Activated CD8-positive, alpha-beta memory T cell treated with anti-CD3 and anti-CD28 coated beads, Interleukin-2, amount 50 U/mL, for 24 hours (primary cell): Measurements from ENCODE around the gene GPC2.

ENCODE experiments used
- DNase-seq: peaks from one replicate; pipeline ENCODE4 v3.0.0-alpha.2; 2020; ENCODE audit errors: extremely low read depth

The GPC2 gene

DNA sequence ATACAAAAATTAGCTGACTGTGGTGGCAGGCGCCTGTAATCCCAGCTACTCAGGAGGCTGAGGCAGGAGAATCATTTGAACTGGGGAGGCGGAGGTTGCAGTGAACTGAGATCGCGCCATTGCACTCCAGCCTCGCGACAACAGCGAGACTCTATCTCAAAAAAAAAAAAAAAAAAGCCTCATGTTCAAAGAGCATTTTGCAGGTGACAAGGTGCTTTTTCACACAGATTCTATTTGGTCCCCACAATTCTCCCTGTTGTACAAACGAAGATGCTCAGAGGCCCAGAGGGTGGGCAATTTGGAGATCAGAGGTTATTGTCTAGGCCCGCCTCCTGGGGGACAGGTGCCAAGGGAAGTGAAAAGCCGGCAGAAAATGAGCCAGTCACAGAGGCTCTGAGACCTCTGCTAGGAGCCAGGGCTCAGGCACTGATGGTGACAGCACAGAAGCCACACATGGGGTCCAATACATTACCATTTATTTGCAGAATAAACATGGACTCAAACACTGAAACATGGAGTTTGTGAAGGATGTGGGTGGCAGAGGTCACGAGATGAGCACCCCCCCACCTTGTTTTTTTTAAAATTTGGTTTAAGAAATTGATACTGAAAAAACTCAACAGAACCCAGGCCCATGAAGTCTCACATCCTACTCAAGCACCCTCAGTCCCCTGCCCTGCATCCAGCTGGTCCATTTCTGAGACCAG is 7.9 kb downstream of the GPC2 start:
- DNase-seq, result no peak

DNA sequence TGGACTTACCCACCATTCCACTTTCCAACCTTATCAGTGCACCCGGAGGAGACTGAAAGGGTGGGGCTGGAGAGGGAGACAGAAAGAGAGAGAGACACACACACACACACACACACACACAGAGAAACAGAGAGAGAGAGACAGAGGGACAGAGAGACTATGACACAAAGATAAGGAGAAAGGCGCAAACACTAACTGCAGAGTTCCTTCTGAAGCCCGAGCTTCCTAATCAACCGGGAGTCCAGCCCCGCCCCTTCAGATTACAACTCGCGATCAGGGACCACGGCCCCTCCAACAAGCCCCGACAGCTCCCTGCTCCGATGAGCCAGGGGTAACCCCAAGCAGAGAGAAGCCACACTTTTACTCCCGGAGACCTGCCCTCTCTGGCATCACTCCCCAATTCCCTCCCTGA is 9.3 kb downstream of the GPC2 start:
- DNase-seq, result no peak

DNA sequence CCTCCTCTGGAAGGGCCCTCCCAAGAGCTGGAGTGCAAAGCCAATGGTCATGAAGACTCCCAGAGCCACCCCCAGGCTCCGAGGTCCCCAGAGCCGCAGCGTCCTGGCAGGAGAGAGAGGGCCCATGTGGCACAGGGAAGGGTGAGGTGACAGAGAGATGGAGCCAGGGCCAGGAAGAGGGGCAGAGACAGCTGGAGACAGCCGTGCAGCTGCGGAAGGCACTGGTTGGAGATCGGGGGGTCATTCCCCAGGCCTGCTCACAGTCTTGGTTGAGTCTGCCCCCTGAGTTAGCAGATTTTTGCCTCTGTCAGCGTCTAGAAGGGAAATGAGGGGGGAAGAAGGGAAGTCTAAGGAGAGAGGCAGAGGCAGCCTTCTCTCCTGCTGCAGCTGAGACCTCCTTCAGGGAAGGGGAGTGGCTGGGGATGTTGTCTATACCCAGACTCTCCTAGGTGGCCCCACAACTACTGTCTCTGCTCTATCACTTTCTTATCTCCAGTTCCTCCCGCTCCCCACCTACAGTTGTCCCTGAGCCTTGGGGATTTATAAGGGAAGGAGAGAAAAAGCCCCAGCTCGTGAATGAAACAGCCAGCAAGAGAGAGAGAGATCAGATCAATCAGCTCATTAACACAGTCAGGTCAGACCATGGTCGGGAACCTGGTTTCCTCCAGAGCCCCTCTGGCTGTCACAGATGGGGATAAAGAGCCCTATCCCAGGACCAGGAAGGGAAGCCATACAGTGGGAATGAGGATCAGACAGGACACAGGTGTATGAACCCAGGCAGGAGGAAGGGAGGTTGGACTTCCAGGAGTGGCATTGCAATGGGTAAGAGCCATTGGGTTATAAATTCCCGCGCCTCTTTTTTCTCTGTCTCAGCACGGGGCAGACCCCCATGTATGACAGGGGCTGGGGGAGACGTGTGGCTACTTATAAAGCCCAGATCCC is 9.9 kb downstream of the GPC2 start:
- no peak for DNase-seq

DNA sequence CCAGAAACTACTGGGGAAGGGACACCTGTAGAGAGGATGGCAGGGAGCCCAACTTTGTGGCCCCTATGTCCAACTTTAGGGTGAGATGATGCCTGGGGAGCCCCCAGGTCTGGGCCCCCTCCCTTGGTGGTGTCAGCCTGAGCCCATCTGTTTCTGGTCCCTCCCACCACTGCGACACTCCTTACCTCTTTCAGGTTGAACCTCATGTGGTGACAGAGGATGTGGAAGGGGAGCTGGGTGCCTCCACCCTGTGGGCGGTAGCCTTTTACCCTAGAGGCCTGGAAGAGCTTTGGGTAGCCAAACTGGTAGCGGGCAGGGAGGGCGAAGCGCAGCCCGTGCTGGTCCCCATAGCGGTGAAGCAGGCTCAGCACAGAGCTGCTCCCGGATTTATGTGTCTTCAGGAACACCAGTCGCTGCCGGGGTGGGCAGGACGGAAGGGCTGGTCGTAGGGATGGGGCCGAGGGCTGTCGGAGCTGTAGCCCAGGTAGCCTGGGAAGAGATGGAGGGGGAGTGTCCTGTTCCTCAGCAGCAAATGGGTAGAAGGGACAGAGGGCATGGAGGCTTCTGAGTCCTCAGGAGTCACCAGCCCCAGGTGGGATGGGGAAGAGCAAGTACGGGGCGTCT is 10.8 kb downstream of the GPC2 start:
- DNase-seq, result no peak

DNA sequence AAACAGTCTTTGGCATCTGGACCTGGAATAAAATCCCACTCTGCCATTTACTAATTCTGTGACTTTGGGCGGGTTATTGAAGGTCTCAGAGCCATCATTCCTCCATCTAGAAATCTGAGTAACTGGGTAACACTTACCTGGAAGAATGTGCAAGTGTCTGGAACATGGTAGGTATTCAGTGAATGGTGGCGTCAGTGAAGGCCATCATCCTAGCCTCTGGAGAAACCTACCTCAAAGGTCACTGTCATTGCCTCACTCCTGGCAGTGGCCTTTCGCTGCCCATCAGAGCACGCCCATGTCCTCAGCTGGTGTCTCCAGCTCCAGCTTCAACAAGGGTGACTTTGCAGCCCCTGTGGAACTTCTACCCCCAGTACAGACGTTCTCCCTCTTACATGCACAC is 13.3 kb downstream of the GPC2 start:
- no peak for DNase-seq

DNA sequence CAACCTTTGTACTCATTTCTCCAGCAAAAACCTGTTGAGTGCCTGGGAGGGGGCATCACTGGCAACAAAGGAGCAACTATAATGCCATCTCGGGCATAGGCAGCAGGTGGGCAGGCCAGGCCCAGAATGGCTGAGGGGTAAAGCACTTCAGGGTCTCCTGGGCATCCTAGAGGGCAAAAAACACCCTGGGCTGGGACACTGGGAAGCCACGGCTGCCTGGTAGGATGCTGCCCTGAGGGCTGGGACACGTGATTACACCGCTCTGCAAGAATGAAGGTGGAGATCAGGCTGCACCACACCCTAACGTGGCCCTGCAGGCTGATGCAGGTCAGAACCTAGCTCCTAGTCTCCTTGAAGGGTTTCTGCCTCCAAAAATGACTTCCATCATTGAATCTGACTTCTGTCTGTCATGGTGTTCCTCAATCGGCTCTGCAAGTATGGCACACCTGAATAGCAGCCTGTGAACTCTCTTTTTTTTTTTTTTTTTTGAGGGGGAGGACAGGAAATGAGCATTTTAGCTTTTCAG is 14.1 kb downstream of the GPC2 start:
- DNase-seq, result no peak

DNA sequence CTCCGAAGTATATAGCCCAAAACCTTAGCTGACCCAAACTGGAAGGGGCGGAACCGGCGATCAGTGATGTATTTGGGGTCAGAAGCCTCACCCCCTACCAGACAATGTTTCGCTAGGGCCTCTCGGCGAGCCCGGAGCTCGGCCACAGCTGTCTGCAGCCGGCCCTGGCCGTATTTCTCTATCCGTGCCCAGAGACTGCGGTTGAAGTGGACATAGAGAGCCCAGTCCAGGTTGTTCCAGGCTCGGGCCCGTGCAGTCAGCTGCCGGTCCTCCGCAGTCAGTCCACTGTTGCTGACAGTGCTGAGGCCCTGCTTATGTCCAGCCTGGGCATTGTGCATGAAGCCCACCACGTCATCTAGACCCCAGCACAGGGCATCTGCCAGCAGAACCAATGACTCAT is 17.1 kb downstream of the GPC2 start:
- no peak for DNase-seq

DNA sequence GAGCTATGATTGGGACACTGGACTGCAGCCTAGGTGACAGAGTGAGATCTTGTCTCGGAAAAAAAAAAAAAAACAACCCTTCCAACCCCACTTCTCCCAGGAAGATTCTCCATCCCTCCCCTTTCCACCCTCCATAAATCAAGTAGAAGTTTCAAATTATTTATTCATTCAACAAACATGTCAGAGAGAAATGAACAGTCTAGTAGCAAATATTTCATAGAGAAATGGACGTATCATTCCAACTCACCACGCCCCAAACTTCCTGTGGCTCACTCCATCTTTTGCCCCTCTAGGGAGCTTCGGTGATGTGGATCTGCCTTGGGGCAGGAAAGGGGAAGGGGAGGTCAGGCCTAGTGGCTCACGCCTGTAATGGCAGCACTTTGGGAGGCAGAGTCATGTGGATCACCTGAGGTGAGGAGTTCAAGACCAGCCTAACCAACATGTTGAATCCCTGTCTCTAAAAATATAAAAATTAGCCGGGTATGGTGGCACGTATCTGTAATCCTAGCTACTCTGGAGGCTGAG is 18.0 kb downstream of the GPC2 start:
- DNase-seq, result no peak

DNA sequence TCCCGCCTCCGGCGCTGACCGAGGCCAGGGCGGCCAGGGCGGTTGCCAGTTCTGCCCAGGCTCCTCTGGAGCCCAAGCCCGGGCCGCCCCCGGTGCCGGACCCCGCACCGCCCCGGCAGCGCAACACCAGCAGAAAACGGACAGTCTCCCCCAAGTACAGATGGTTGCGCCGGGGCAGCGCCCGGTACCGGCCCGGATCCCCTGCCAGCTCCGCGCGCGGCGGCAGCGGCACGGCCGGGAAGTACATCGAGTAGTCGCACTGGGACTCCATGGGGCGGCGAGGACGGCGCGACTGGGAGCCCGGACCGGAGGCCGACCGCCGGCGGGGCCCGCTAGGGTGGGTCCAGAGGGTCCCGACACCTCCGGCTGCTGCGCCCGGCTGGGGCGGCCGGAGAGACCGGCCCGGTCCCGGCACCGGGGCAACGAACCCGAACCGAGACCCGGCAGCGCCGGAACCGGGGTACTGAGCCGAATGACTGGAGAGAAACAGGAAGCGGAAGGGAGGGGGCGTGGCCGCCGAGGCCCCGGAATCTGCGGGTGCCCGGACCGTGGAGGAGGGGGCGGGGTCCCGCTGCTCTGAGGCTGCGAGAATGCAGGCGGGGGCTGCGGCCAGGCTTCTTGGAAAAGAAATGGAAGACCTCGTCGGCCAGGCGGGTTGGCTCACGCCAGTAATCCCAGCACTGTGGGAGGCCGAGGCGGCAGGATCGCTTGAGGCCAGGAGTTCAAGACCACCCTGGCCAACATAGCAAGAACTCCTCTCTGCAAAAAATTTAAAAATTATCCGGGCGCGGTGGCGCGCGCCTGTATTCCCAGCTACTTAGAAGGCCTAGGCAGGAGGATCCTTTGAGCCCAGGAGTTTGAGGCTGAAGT is 18.7 kb downstream of the GPC2 start, which contains the start of gene TRAPPC14:
TSS of gene TRAPPC14 (minus strand) at position 495 of the 870 bp plus-strand sequence. CDS start at position 271, 224 bp downstream.
- DNase-seq, result peak; percentile 78

DNA sequence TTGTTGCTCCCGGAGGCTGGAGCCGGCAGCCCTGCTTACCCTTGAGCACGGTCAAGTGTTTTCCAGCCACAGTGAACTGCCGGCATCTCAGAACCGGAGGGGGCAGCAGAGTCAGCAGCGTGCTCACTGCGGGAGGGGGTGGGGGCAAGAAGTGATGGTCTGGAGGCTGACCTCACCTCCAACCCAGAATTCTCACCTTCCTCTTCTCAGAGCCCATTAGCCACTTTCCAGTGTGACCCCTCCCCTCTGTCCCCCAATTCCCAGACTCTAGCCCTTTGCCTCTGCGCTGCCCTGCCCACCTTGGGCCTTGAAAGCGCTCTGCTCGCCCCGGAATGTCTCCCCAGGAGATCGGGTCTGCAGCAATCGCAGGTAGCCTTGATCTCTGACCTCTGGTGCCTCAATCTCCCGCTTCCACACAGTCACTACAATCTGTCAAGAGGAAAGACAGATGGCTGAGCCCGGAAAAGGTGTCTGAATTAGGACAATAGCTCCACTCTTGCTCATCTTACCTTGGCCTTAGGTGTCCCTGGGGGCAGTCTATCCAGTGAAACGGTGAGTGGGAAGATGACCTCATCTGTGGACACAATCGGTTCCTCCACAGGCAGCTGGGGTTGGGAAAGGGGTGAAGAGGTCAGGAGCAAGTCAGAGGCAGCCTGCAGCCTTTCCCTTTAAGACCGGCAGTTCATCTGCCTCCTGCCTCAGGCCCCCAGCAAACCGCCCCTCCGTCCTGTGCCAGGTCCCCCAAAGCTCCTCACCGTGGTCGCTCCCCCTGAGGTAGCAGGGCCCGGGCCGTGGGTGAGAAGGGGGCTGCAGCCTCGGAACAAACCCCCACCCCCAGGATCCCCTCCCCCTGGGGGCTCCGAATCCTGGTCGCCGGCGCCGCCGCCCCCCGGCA is 19.6 kb downstream of the GPC2 start:
- DNase-seq, result no peak

DNA sequence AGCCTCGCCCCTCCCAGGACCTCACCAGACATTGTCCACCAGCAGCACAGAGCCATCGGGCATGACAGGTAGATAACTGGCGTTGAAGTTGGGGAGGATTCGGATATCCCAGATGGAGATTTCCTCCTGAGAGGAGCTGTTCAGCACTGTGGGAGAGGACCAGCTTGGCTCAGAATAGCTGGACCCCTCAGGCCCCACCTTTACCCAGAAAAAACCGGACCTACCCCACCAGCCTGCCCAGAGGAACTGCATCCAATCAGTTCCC is 20.2 kb downstream of the GPC2 start:
- DNase-seq, result no peak

DNA sequence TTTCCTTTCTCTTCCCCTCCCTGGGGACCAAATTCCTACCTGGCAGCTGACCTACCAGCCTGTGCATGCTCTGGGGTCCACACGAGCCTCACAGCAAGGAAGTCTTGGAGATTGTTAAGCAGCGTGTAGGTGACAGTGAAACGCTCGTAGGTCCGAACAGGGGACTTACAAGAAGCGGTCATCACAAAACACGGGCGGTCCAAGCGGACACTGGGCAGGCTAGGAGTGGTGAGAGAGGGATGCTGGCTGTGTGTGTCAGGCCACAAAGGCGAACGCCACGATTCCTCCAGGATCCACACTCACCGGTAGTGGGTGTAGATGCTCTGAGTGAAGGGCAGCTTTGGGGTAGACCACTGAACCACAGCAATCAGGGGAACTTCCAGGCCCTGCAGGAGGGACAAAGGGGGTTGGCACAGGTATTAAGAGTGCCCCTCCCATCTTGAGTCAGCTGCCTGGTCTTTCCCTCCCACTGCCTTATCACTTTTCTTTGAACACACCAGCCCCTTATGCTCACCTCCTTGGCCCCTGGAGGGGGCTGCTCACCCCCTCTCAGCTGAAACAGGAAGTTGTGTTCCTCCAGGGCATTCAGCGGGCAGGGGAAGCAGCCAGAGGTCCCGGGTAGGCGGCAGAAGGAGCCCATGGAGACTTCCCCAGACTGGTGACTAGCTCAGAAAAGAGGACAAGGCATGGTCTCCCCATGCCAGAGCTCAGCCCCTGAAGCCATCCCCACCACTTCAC is 20.7 kb downstream of the GPC2 start:
- no peak for DNase-seq

DNA sequence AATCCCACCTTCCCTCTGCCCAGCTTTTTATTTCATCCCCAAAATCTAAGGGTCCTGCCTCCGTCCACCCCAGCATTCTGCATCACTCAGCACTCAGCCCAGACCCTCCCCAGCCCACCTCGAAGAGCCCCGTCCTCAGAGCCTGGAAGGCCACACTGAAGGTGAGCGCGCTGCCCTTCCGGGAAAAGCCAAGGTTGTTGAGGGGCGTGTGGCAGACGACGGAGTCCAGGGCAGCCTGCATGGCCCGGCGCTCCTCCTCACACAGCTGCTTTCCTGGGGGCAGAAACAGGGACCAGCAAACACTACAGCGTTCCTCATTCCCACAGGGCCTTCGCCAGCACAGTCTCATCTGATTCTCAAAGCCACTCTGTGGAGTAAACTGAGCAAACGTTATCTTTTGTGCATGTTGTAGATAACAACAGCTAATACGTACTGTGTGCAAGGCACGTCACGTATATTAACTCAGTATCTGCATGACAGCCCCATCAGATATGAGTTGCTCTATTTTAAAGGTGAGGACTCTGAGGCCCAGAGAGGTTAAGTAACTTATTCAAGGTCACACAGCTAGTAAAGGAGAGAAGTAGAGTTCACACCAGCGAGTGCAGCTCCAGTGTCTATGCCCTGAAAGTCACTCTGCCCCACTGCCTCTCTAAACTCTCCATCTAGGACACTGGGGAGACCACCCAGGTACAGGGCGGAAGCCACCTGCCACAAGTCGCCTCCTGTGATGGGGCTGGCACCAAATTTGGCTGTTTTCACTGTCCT is 21.4 kb downstream of the GPC2 start:
- DNase-seq, result no peak

DNA sequence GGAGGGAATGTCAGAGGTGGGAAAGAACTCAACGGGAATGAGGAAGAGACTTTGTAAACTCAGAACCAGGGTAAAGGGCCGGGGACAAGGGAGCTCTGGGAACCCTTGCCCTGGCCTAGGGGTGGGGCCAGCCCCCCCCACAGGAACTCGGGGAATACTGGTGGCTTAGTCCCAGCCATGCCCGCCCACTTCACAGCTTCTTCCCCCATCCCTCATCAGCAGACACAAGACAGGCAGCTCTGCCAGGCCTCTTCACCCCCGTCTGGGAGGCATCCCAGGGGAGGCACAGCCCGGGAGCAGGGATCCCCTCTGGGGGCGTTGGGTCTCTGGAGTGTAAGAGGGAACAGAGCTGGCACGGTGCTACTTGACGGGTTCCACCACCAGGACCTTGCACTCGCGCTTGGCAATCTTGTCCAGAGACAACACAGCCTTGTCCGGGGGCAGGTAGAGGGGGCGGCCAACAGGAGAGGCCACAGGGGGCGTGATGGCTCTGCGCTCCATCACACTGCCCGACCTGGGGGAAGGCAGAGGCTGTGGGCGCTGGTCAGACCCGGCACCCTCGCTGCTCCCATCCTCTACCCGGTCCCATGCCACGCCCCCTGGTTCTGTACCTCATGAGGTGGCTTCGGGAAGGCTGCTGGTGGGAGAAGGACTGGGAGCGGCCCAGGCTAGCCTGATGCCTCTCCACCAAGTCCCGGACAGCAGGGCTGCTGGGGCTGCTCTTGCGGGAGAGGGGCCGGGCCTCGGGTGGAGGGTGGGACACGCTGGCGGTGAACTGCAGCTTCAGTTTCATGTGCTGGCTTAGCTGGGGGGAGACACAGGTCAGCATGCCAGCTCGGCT is 22.3 kb downstream of the GPC2 start:
- DNase-seq, result no peak

DNA sequence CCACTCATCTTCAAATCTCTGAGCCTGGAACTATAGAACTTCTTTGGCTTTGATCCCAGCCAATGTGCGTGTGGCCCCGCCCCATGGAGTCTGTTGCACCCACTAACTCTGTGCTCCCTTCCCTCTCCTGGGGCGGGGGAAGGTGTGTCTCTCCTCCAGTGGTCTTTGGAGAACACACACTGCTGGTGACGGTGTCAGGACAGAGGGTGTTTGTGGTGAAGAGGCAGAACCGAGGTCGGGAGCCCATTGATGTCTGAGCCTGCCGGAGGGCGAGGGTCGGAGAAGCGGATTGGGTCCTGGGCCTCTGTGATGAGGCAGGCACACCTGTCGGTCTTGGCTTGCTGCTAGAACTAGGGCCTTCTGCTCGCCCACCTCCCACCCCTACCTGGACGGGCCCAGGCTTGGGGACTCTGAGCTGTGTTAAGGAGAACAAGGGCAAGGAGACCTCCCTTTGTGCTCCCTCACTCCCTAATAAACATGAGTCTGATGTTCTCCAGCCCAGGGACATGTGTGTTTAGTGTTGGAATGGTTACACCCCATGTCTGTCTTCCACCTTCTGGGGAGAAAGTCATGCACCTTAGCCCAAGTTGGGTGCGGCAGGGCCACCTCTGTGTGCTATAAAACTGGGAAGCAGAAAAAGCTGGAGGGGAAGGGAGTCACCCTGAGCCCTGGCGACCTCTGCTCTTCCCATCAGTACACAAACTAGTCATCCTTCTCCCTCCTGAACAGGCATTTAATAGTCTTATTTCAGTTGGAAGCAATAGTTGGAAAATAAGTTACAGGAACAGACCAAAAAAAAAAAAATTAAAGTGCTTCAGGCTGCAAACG is 23.3 kb downstream of the GPC2 start:
- no peak for DNase-seq

DNA sequence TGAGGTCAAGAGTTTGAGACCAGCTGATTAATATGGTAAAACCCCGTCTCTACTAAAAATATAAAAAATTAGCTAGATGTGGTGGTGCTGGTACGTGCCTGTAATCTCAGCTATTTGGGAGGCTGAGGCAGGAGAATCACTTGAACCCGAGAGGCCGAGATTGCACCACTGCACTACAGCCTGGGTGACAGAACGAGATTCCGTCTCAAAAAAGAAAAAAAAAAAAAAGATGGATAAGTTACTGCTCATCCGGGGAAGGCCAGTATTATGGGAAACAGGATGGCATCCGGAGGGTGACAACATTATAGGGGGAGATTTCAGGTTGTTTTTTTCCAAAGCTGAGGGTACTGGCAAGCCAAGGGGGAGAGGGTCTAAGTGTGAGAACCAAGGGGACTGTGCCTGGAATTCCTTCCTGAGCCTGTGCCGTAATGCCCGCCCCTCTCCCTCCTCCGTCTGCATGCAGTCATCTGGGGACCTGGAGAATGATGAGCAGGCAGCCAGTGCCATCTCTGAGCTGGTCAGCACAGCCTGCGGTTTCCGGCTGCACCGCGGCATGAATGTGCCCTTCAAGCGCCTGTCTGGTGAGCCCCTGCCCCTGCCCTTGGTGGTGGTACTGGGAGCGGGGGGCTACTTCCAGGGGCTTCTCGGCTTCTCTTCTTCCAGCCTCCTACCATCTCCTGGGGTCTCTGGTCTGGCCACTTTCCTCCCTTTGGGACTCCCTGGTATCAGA is 24.1 kb downstream of the GPC2 start:
- no peak for DNase-seq
